CD14-positive monocyte (primary cell): Measurements from ENCODE around the gene AP1S3. TPM values are rescaled to one million over a fixed set of nuclear protein-coding genes. Genes with fewer than 3 reads are reported as not detected.
A peak's percentile ranks its signal among the peaks of the same experiment; 100 is the strongest.

Source experiments
- DNase-seq, 3 donors: peaks; one replicate each; pipeline ENCODE4 v3.0.0-alpha.2; 2011 to 2022
- H2AFZ ChIP-seq: 2 replicates; pipeline ENCODE4 v1.6.0; 2012; ENCODE audit warnings: mild to moderate bottlenecking, low read depth, low read length, inconsistent platforms; ENCODE audit not compliant: insufficient read depth, poor library complexity, severe bottlenecking
- H3K27ac ChIP-seq, 2 donors: 1 replicate in 1 of 2; 2 replicates in 1 of 2; pipeline ENCODE4 v1.5.1; 2012 to 2013; ENCODE audit warnings: low read length in 2 of 2, control low read depth in 1 of 2, inconsistent platforms in 1 of 2, low read depth in 1 of 2, mild to moderate bottlenecking in 1 of 2
- H3K27me3 ChIP-seq, 2 donors: one replicate each; pipeline versions ENCODE4 v1.6.0 to v1.6.1; 2011 to 2013; ENCODE audit warnings: low read length in 2 of 2; ENCODE audit not compliant: control insufficient read depth in 2 of 2, insufficient read depth in 2 of 2
- H3K36me3 ChIP-seq, 2 donors: replicated peaks in 1 of 2; 1 replicate in 1 of 2; 2 replicates in 1 of 2; pipeline versions ENCODE4 v1.5.1 to v1.6.1; 2012 to 2013; ENCODE audit warnings: low read length in 2 of 2, control low read depth in 1 of 2, inconsistent platforms in 1 of 2, mild to moderate bottlenecking in 1 of 2; ENCODE audit not compliant: insufficient read depth in 2 of 2, control insufficient read depth in 1 of 2
- H3K4me1 ChIP-seq, 2 donors: 1 replicate in 1 of 2; 2 replicates in 1 of 2; pipeline versions ENCODE4 v1.5.1 to v1.6.1; 2012 to 2013; ENCODE audit warnings: low read length in 2 of 2, control low read depth in 1 of 2, inconsistent platforms in 1 of 2, mild to moderate bottlenecking in 1 of 2, moderate library complexity in 1 of 2; ENCODE audit not compliant: insufficient read depth in 2 of 2, control insufficient read depth in 1 of 2
- H3K4me2 ChIP-seq: replicated peaks from 2 replicates; pipeline ENCODE3; 2012; ENCODE audit warnings: low read length, moderate library complexity, mild to moderate bottlenecking; ENCODE audit not compliant: poor library complexity, severe bottlenecking; ENCODE audit errors: extremely low read depth
- H3K4me3 ChIP-seq, 3 experiments: fragments of 200-600 bp in 1 of 3; sonication (generic) in 1 of 3; replicated peaks in 1 of 3; 1 replicate in 2 of 3; 2 replicates in 1 of 3; pipeline ENCODE4 v1.5.1; 2011 to 2013; ENCODE audit warnings: low read length in 3 of 3, mild to moderate bottlenecking in 3 of 3, control low read depth in 2 of 3, low read depth in 2 of 3, inconsistent platforms in 1 of 3, moderate library complexity in 1 of 3
- H3K79me2 ChIP-seq: 2 replicates; pipeline ENCODE4 v1.6.0; 2012; ENCODE audit warnings: mild to moderate bottlenecking, control low read depth, inconsistent platforms, low read length, moderate library complexity; ENCODE audit not compliant: insufficient read depth
- H3K9ac ChIP-seq: 2 replicates; pipeline ENCODE4 v1.6.0; 2017; ENCODE audit warnings: low read length, mild to moderate bottlenecking; ENCODE audit not compliant: insufficient read depth, poor library complexity, severe bottlenecking
- H3K9me3 ChIP-seq, 2 donors: replicated peaks in 1 of 2; 1 replicate in 1 of 2; 2 replicates in 1 of 2; pipeline versions ENCODE4 v1.5.1 to v1.6.1; 2012 to 2013; ENCODE audit warnings: low read length in 2 of 2, control low read depth in 1 of 2; ENCODE audit not compliant: control insufficient read depth in 1 of 2, insufficient read depth in 1 of 2
- H4K20me1 ChIP-seq: 2 replicates; pipeline ENCODE4 v1.6.0; 2012; ENCODE audit warnings: mild to moderate bottlenecking, low read length, control low read depth, moderate library complexity; ENCODE audit not compliant: insufficient read depth
- H3K27ac Mint-ChIP-seq, 7 donors: one replicate each; pipeline ENCODE4 v1.8.0; 2020; ENCODE audit warnings: mild to moderate bottlenecking in 7 of 7, mixed read lengths in 7 of 7, moderate library complexity in 6 of 7, inconsistent platforms in 2 of 7
- H3K27me3 Mint-ChIP-seq, 3 donors: one replicate each; pipeline ENCODE4 v1.8.0; 2021 to 2022; ENCODE audit warnings: low read depth in 3 of 3, mild to moderate bottlenecking in 3 of 3, mixed read lengths in 3 of 3, moderate library complexity in 3 of 3, inconsistent platforms in 1 of 3
- H3K36me3 Mint-ChIP-seq, 2 donors: one replicate each; pipeline ENCODE4 v1.8.0; 2020; ENCODE audit warnings: mixed read lengths in 2 of 2, inconsistent platforms in 1 of 2, mild to moderate bottlenecking in 1 of 2
- H3K4me1 Mint-ChIP-seq: one replicate; pipeline ENCODE4 v1.8.0; 2020; ENCODE audit warnings: mild to moderate bottlenecking, mixed read lengths
- H3K4me3 Mint-ChIP-seq, 2 donors: one replicate each; pipeline ENCODE4 v1.8.0; 2020; ENCODE audit warnings: mild to moderate bottlenecking in 2 of 2, mixed read lengths in 2 of 2, moderate library complexity in 1 of 2
- H3K9me3 Mint-ChIP-seq, 7 donors: one replicate each; pipeline ENCODE4 v1.8.0; 2020 to 2022; ENCODE audit warnings: mixed read lengths in 7 of 7, mild to moderate bottlenecking in 6 of 7, moderate library complexity in 6 of 7, inconsistent platforms in 2 of 7
- WGBS: methylation state at CpG from one replicate; pipeline ENCODE4 v1.1.5; 2013; ENCODE audit warnings: missing lambda C conversion rate; ENCODE audit not compliant: insufficient coverage; 5-methylcytosine and 5-hydroxymethylcytosine counted together
- intact Hi-C, 2 donors: fragments of 100-400 bp; cut with micrococcal nuclease; formaldehyde crosslinking; loops; one replicate each; pipeline versions ENCODE4 v1.15.0 to v1.15.1; 2023
- polyA plus RNA-seq, 3 donors: library from polyadenylated mRNA; depleted of rRNA in 1 of 3; unstranded in 2 of 3; stranded (reverse) in 1 of 3; fragments of 300-500 nt in 2 of 3; fragments of >200 nt in 1 of 3; fragmentation: Illumina TruSeq in 2 of 3; gene quantifications; 1 replicate in 2 of 3; 2 replicates in 1 of 3; pipeline ENCODE4 v1.2.3, GENCODE V29; 2012 to 2021
- TF ChIP-seq, protein P1 (sequence below): fragments of 200-600 bp; IDR thresholded peaks from one replicate; pipeline ENCODE4 v1.8.0; 2022; ENCODE audit warnings: antibody characterized with exemption, mild to moderate bottlenecking

Gene AP1S3
- polyA plus RNA-seq, 3 donors, result 0.80 to 1.3 (median 0.81) TPM

DNA sequence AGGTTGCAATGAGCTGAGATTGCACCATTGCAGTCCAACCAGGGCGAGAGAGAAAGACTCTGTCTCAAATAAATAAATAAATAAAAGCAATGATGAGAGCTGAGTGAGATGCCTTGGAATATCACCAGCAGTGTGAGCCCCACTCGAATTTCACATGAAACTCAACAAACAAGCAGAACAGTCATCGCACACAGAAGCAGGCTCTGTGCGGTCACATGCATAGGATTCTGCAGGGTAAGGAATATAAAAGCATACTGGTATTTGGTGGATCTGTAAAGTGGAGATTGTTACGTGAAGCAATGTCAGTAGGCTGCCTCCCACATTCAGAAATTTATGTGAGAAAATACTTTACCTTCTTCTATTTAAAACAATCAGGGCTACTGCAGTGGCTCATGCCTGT lies 18.0 kb upstream of the AP1S3 start:
- no peak for DNase-seq
- Mint-ChIP-seq H3K27me3 (peaks cover 0 to 1% (median 0%) of the 10 kb centered on the region in 3 donors), H3K4me3 (no peak overlapping the region), H3K4me1 (peaks cover 7% of the 10 kb centered on the region), H3K9me3 (peaks cover under 1 to 11% (median 8%) of the 10 kb centered on the region in 7 donors), H3K27ac (peak overlapping the region in 2 of 7 donors; percentile 31 to 37), H3K36me3 (peaks cover 46 to 53% of the 10 kb centered on the region in 2 donors)
- no peak overlapping the region for H2AFZ ChIP-seq
- no peak overlapping the region for H3K9ac ChIP-seq
- H3K79me2 ChIP-seq, result no peaks in the 10 kb centered on the region
- H3K27ac ChIP-seq, result no peak overlapping the region
- H3K36me3 ChIP-seq, result peaks cover 21 to 59% of the 10 kb centered on the region in 2 donors
- no peak overlapping the region for H3K4me3 ChIP-seq
- H4K20me1 ChIP-seq, result no peaks in the 10 kb centered on the region
- H3K4me2 ChIP-seq, result no peak overlapping the region
- TF ChIP-seq, protein P1, sequence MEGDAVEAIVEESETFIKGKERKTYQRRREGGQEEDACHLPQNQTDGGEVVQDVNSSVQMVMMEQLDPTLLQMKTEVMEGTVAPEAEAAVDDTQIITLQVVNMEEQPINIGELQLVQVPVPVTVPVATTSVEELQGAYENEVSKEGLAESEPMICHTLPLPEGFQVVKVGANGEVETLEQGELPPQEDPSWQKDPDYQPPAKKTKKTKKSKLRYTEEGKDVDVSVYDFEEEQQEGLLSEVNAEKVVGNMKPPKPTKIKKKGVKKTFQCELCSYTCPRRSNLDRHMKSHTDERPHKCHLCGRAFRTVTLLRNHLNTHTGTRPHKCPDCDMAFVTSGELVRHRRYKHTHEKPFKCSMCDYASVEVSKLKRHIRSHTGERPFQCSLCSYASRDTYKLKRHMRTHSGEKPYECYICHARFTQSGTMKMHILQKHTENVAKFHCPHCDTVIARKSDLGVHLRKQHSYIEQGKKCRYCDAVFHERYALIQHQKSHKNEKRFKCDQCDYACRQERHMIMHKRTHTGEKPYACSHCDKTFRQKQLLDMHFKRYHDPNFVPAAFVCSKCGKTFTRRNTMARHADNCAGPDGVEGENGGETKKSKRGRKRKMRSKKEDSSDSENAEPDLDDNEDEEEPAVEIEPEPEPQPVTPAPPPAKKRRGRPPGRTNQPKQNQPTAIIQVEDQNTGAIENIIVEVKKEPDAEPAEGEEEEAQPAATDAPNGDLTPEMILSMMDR, result no peak
- intact Hi-C loops, result no loop called here
- H3K27me3 ChIP-seq, result no peaks in the 10 kb centered on the region
- no CpG with 5 or more reads among the region's 5 CpGs for WGBS
- no peaks in the 10 kb centered on the region for H3K4me1 ChIP-seq
- H3K9me3 ChIP-seq, result peaks cover 0 to 3% of the 10 kb centered on the region in 2 donors

DNA sequence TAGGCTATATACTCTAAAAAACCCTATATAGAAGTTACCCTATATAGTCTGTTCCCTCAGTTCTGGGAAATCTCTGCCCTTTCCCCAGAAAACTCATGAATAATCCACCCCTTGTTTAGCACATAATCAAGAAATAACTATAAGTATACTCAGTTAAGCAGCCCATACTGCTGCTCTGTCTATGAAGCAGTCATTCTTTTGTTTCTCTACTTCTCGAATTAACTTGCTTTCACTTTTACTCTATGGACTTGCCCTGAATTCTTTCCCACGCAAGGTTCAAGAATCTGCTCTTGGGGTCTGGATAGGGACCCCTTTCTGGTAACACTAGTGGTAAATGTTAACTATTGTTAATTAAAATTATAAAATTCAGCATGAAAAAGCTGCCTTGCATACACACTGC lies 17.4 kb upstream of the AP1S3 start:
- Histone ChIP-seq H3K4me2 (no peak overlapping the region), H3K9me3 (peaks cover 0 to 9% of the 10 kb centered on the region in 2 donors), H3K27me3 (no peaks in the 10 kb centered on the region), H3K4me1 (no peaks in the 10 kb centered on the region), H2AFZ (no peak overlapping the region), H3K79me2 (no peaks in the 10 kb centered on the region), H4K20me1 (no peaks in the 10 kb centered on the region), H3K36me3 (peaks cover 21 to 66% of the 10 kb centered on the region in 2 donors), H3K4me3 (no peak overlapping the region), H3K9ac (no peak overlapping the region), H3K27ac (no peak overlapping the region)
- TF ChIP-seq, protein P1, result no peak
- Mint-ChIP-seq H3K27ac (no peak overlapping the region), H3K36me3 (peaks cover 50 to 57% of the 10 kb centered on the region in 2 donors), H3K4me1 (peaks cover 7% of the 10 kb centered on the region), H3K9me3 (peaks cover 2 to 15% (median 10%) of the 10 kb centered on the region in 7 donors), H3K4me3 (no peak overlapping the region), H3K27me3 (peaks cover 0 to 1% (median 0%) of the 10 kb centered on the region in 3 donors)
- WGBS, result no CpG with 5 or more reads among the region's 2 CpGs
- intact Hi-C loops, result no loop called here
- DNase-seq, result no peak
